Fibroblast of lung (primary cell): Measurements from ENCODE around the gene RIPOR3. TPM values are rescaled to one million over a fixed set of nuclear protein-coding genes. Genes with fewer than 3 reads are reported as not detected.
"Not testable (repeated sequence)": the region's sequence is repeated elsewhere in the genome, so short reads cannot be mapped to it uniquely, and the experiment has no call there.

Source experiments
- DNase-seq, 2 donors: peaks; one replicate each; pipeline versions ENCODE4 v3.0.0 to v3.0.0-alpha.2; 2010; ENCODE audit warnings: low read depth in 2 of 2
- H2AFZ ChIP-seq: 2 replicates; pipeline ENCODE4 v1.5.1; 2012; ENCODE audit warnings: low read length, control low read depth, inconsistent platforms
- H3K27ac ChIP-seq: 2 replicates; pipeline ENCODE4 v1.5.1; 2011; ENCODE audit warnings: low read length, control low read depth; ENCODE audit not compliant: insufficient read depth
- H3K27me3 ChIP-seq: 2 replicates; pipeline ENCODE4 v1.5.1; 2011; ENCODE audit warnings: mild to moderate bottlenecking, low read length; ENCODE audit not compliant: control insufficient read depth, insufficient read depth
- H3K36me3 ChIP-seq: 2 replicates; pipeline ENCODE4 v1.5.1; 2011; ENCODE audit warnings: low read length; ENCODE audit not compliant: control insufficient read depth, insufficient read depth
- H3K4me1 ChIP-seq: 2 replicates; pipeline ENCODE4 v1.5.1; 2011; ENCODE audit warnings: low read length; ENCODE audit not compliant: control insufficient read depth, insufficient read depth; ENCODE audit errors: extremely low read depth
- H3K4me2 ChIP-seq: 2 replicates; pipeline ENCODE4 v1.5.1; 2011; ENCODE audit warnings: low read length, control low read depth; ENCODE audit not compliant: insufficient read depth; ENCODE audit errors: extremely low read depth
- H3K4me3 ChIP-seq, 4 experiments: fragments of 200-600 bp in 1 of 4; sonication (generic) in 1 of 4; replicated peaks in 1 of 4; 2 replicates each; pipeline ENCODE4 v1.5.1; 2011 to 2016; ENCODE audit warnings: low read length in 4 of 4, low read depth in 3 of 4, mild to moderate bottlenecking in 3 of 4, control low read depth in 2 of 4, inconsistent platforms in 1 of 4, mixed read lengths in 1 of 4; ENCODE audit not compliant: insufficient read depth in 1 of 4; ENCODE audit errors: control extremely low read depth in 1 of 4
- H3K79me2 ChIP-seq: 2 replicates; pipeline ENCODE4 v1.5.1; 2012; ENCODE audit warnings: mild to moderate bottlenecking, low read length, inconsistent platforms; ENCODE audit not compliant: control insufficient read depth, insufficient read depth
- H3K9ac ChIP-seq: 2 replicates; pipeline ENCODE4 v1.5.1; 2011; ENCODE audit warnings: mild to moderate bottlenecking, low read length, control low read depth; ENCODE audit not compliant: insufficient read depth
- H3K9me3 ChIP-seq: 2 replicates; pipeline ENCODE4 v1.5.1; 2012; ENCODE audit warnings: low read depth, low read length; ENCODE audit not compliant: control insufficient read depth, insufficient read depth
- H4K20me1 ChIP-seq: 2 replicates; pipeline ENCODE4 v1.5.1; 2011; ENCODE audit warnings: low read length; ENCODE audit not compliant: control insufficient read depth, insufficient read depth; ENCODE audit errors: extremely low read depth
- EZH2 ChIP-seq: IDR thresholded peaks from 2 replicates; pipeline ENCODE4 v1.5.1; 2012; ENCODE audit warnings: low read length, control low read depth, mild to moderate bottlenecking; ENCODE audit errors: missing control alignments
- polyA plus RNA-seq, 2 donors: library from polyadenylated mRNA; depleted of rRNA in 1 of 2; stranded (reverse) in 1 of 2; unstranded in 1 of 2; fragments of >200 nt; gene quantifications; 2 replicates each; pipeline ENCODE4 v1.2.1, GENCODE V29; 2011 to 2012; ENCODE audit warnings: missing spikeins in 1 of 2
- total RNA-seq: library from RNA; depleted of rRNA; stranded (reverse); fragments of >200 nt; gene quantifications from 2 replicates; pipeline ENCODE4 v1.2.1, GENCODE V29; 2014
- TF ChIP-seq, protein P1 (sequence below), 2 donors: IDR thresholded peaks in 1 of 2; conservative IDR thresholded peaks in 1 of 2; 1 replicate in 1 of 2; 2 replicates in 1 of 2; pipeline ENCODE4 v1.5.1; 2011 to 2012; ENCODE audit warnings: low read length in 2 of 2, control low read depth in 1 of 2, inconsistent platforms in 1 of 2, low read depth in 1 of 2, mild to moderate bottlenecking in 1 of 2

The RIPOR3 gene
- total and polyA plus RNA-seq, 2 donors (not counting 1 experiment from before 2014, with no cell fraction given): 2.0 to 4.1 TPM

- no peak overlapping the region for H2AFZ ChIP-seq
- no peaks in the 10 kb centered on the region for H3K9me3 ChIP-seq
- no peak overlapping the region for H3K4me3 ChIP-seq
- peaks cover 7% of the 10 kb centered on the region for H3K36me3 ChIP-seq
- H3K9ac ChIP-seq: no peak overlapping the region
- no peaks in the 10 kb centered on the region for H3K27me3 ChIP-seq
- TF ChIP-seq, protein P1, sequence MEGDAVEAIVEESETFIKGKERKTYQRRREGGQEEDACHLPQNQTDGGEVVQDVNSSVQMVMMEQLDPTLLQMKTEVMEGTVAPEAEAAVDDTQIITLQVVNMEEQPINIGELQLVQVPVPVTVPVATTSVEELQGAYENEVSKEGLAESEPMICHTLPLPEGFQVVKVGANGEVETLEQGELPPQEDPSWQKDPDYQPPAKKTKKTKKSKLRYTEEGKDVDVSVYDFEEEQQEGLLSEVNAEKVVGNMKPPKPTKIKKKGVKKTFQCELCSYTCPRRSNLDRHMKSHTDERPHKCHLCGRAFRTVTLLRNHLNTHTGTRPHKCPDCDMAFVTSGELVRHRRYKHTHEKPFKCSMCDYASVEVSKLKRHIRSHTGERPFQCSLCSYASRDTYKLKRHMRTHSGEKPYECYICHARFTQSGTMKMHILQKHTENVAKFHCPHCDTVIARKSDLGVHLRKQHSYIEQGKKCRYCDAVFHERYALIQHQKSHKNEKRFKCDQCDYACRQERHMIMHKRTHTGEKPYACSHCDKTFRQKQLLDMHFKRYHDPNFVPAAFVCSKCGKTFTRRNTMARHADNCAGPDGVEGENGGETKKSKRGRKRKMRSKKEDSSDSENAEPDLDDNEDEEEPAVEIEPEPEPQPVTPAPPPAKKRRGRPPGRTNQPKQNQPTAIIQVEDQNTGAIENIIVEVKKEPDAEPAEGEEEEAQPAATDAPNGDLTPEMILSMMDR (conservative IDR thresholded peaks at IDR 0.05 in 1 of 2, IDR thresholded peaks at IDR 0.05 in 1 of 2; ENCODE audit: low read depth in 1 of 2, low read length in 2 of 2): no peak
- no peak for TF ChIP-seq EZH2
- peak overlapping the region; percentile 42 for H3K4me2 ChIP-seq
- DNase-seq: peak; percentile 73 to 98
- H3K4me1 ChIP-seq: peaks cover 11% of the 10 kb centered on the region
- H3K79me2 ChIP-seq: peaks cover 7% of the 10 kb centered on the region
- H3K27ac ChIP-seq: peak overlapping the region; percentile 37
- H4K20me1 ChIP-seq: no peaks in the 10 kb centered on the region
Observed at GRCh38 chr20:50572938-50573777, 118.2 kb downstream of the RIPOR3 start.

- H3K27ac ChIP-seq: no peak overlapping the region
- H2AFZ ChIP-seq: no peak overlapping the region
- H3K4me2 ChIP-seq: no peak overlapping the region
- H3K9me3 ChIP-seq: no peaks in the 10 kb centered on the region
- no peak overlapping the region for H3K4me3 ChIP-seq
- H3K9ac ChIP-seq: no peak overlapping the region
- peak in 1 of 2 donors; percentile 52 for DNase-seq
- H3K36me3 ChIP-seq: peaks cover 13% of the 10 kb centered on the region
- no peaks in the 10 kb centered on the region for H4K20me1 ChIP-seq
- peaks cover 11% of the 10 kb centered on the region for H3K4me1 ChIP-seq
- H3K27me3 ChIP-seq: no peaks in the 10 kb centered on the region
- H3K79me2 ChIP-seq: peaks cover 8% of the 10 kb centered on the region
- TF ChIP-seq EZH2: no peak
- TF ChIP-seq, protein P1 (conservative IDR thresholded peaks at IDR 0.05 in 1 of 2, IDR thresholded peaks at IDR 0.05 in 1 of 2; ENCODE audit: low read depth in 1 of 2, low read length in 2 of 2): no peak
Observed at GRCh38 chr20:50571466-50571865, 119.9 kb downstream of the RIPOR3 start.

- H3K4me1 ChIP-seq: peaks cover 11% of the 10 kb centered on the region
- H3K27ac ChIP-seq: no peak overlapping the region
- H3K27me3 ChIP-seq: no peaks in the 10 kb centered on the region
- no peak overlapping the region for H2AFZ ChIP-seq
- no peak for TF ChIP-seq EZH2
- TF ChIP-seq, protein P1 (conservative IDR thresholded peaks at IDR 0.05 in 1 of 2, IDR thresholded peaks at IDR 0.05 in 1 of 2; ENCODE audit: low read depth in 1 of 2, low read length in 2 of 2): peak; percentile 38 to 62
- no peaks in the 10 kb centered on the region for H3K9me3 ChIP-seq
- peaks cover 15% of the 10 kb centered on the region for H3K36me3 ChIP-seq
- H3K4me2 ChIP-seq: no peak overlapping the region
- peaks cover 11% of the 10 kb centered on the region for H3K79me2 ChIP-seq
- no peak overlapping the region for H3K4me3 ChIP-seq
- H3K9ac ChIP-seq: no peak overlapping the region
- H4K20me1 ChIP-seq: no peaks in the 10 kb centered on the region
- DNase-seq: peak; percentile 58 to 59
Observed at GRCh38 chr20:50569864-50570836, 121.2 kb downstream of the RIPOR3 start.

GRCh38 chr20:50569487-50569863 is 121.9 kb downstream of the RIPOR3 start:
- H3K4me2 ChIP-seq, DNase-seq, H2AFZ ChIP-seq, H3K9me3 ChIP-seq, H3K27ac ChIP-seq, H3K27me3 ChIP-seq, H4K20me1 ChIP-seq, H3K9ac ChIP-seq, H3K4me3 ChIP-seq: not testable (repeated sequence)
- peaks cover 12% of the 10 kb centered on the region for H3K36me3 ChIP-seq
- peaks cover 11% of the 10 kb centered on the region for H3K79me2 ChIP-seq
- peaks cover 11% of the 10 kb centered on the region for H3K4me1 ChIP-seq
